Panc1 (cell line): ENCODE measurements around the gene LRMDA. TPM values are rescaled to one million over a fixed set of nuclear protein-coding genes. Genes with fewer than 3 reads are reported as not detected.

ENCODE experiments used
- ATAC-seq: fragments of 200-7000 bp; cut with Tn5 transposase; 2 replicates; pipeline ENCODE4 v1.9.1; 2020; ENCODE audit warnings: mild to moderate bottlenecking, moderate library complexity
- BruUV-seq: library from RNA; stranded (reverse); fragments of 400-500 nt; replicated peaks from 2 replicates; lab custom pipeline; 2021; lab: Mats Ljungman, UMichigan
- CTCF ChIA-PET: fragments of 300-600 bp; sonication (Branson Sonifier 250); formaldehyde crosslinking; loops from one replicate; lab custom pipeline; 2022; ENCODE audit warnings: antibody characterized with exemption; lab: Charles Lee
- POLR2A ChIA-PET: fragments of 300-600 bp; sonication (Branson Sonifier 250); formaldehyde crosslinking; loops from one replicate; lab custom pipeline; 2022; ENCODE audit warnings: antibody characterized with exemption; lab: Charles Lee
- DNase-seq: peaks from one replicate; pipeline ENCODE4 v3.0.0-alpha.2; 2010; ENCODE audit warnings: low read depth, low spot score
- H3K27ac ChIP-seq: 2 replicates; pipeline ENCODE4 v1.5.1; 2011; ENCODE audit warnings: mild to moderate bottlenecking, low read length, inconsistent platforms
- H3K27me3 ChIP-seq: fragments of 200-500 bp; sonication (Bioruptor generic); 2 replicates; pipeline ENCODE4 v1.6.0; 2014; ENCODE audit warnings: low read length, inconsistent platforms; ENCODE audit not compliant: control insufficient read depth, insufficient read depth
- H3K36me3 ChIP-seq: fragments of 200-500 bp; sonication (Bioruptor generic); 2 replicates; pipeline ENCODE4 v1.5.1; 2014; ENCODE audit warnings: inconsistent platforms, mild to moderate bottlenecking, low read length, moderate library complexity; ENCODE audit not compliant: control insufficient read depth, insufficient read depth
- H3K4me1 ChIP-seq: 2 replicates; pipeline ENCODE4 v1.5.1; 2011; ENCODE audit warnings: inconsistent platforms, mild to moderate bottlenecking, low read length, moderate library complexity; ENCODE audit not compliant: control insufficient read depth, insufficient read depth
- H3K4me3 ChIP-seq, 2 experiments: 2 replicates each; pipeline ENCODE4 v1.5.1; 2011 to 2012; ENCODE audit warnings: low read depth in 2 of 2, low read length in 2 of 2, mild to moderate bottlenecking in 2 of 2, inconsistent platforms in 1 of 2, moderate library complexity in 1 of 2
- H3K9me3 ChIP-seq: fragments of 200-500 bp; sonication (Bioruptor generic); 2 replicates; pipeline ENCODE4 v1.5.1; 2014; ENCODE audit warnings: low read depth, mild to moderate bottlenecking, inconsistent platforms, low read length, moderate library complexity; ENCODE audit not compliant: control insufficient read depth, insufficient read depth
- POLR2AphosphoS5 ChIP-seq: IDR thresholded peaks from 2 replicates; pipeline ENCODE4 v1.6.1; 2012; ENCODE audit warnings: mild to moderate bottlenecking, low read depth, low read length, moderate library complexity
- SIN3A ChIP-seq: IDR thresholded peaks from 2 replicates; pipeline ENCODE4 v1.6.1; 2012; ENCODE audit warnings: low read depth, mild to moderate bottlenecking, low read length, moderate library complexity, borderline replicate concordance; ENCODE audit not compliant: insufficient read depth
- TCF7L2 ChIP-seq: IDR thresholded peaks from 2 replicates; pipeline ENCODE4 v1.6.1; 2011; ENCODE audit warnings: mild to moderate bottlenecking, low read depth, low read length, inconsistent platforms
- in situ Hi-C: cut with HindIII; loops from 2 replicates; pipeline ENCODE4 v1.10.0; 2016; ENCODE audit warnings: low sequenced_read_pairs, low pct_unique_long_range_greater_than_20kb
- intact Hi-C: fragments of 100-400 bp; cut with micrococcal nuclease; formaldehyde crosslinking; loops from one replicate; pipeline ENCODE4 v1.10.0; 2022; ENCODE audit not compliant: unreplicated experiment
- total RNA-seq: library from RNA; stranded (reverse); gene quantifications from one replicate; pipeline ENCODE4 v1.2.1, GENCODE V29; 2021; ENCODE audit not compliant: unreplicated experiment
- TF ChIP-seq, protein P1 (sequence below), 2 experiments: IDR thresholded peaks; 2 replicates each; pipeline ENCODE4 v1.6.1; 2011 to 2012; ENCODE audit warnings: low read depth in 2 of 2, control low read depth in 1 of 2, low read length in 1 of 2, mild to moderate bottlenecking in 1 of 2, moderate library complexity in 1 of 2; ENCODE audit not compliant: insufficient read depth in 1 of 2
- TF ChIP-seq, protein P2 (sequence below): fragments of 450-650 bp; IDR thresholded peaks from 2 replicates; pipeline ENCODE4 v1.5.1; 2017; ENCODE audit warnings: mild to moderate bottlenecking

Gene LRMDA
- total RNA-seq, 1 experiment from 2014 or later: 1.2 TPM

DNA sequence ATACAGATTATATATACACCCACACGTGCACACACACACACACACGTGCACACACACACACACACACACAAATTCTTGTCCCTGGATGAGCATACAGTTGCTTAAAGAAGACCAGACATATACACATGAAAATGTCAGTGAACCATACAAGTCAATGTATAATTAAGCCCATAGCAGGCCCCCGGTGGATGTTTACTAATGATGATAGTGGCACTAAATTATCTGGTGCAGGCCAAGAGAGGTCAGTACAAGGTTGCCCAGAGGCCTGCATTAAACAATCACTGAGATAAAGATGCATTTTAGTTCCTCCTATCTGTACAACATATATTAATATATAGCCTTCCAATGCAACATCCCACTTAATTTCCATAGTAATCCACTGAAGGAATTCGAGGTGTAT lies 860.5 kb downstream of the LRMDA start:
- Histone ChIP-seq H3K4me1 (no peaks in the 10 kb centered on the region), H3K36me3 (no peaks in the 10 kb centered on the region), H3K27me3 (peaks cover 6% of the 10 kb centered on the region; the same call in 1 of the 2 replicates), H3K27ac (no peak overlapping the region), H3K9me3 (no peaks in the 10 kb centered on the region), H3K4me3 (no peak overlapping the region)
- no TSS peak for BruUV-seq
- TF ChIP-seq, protein P1, sequence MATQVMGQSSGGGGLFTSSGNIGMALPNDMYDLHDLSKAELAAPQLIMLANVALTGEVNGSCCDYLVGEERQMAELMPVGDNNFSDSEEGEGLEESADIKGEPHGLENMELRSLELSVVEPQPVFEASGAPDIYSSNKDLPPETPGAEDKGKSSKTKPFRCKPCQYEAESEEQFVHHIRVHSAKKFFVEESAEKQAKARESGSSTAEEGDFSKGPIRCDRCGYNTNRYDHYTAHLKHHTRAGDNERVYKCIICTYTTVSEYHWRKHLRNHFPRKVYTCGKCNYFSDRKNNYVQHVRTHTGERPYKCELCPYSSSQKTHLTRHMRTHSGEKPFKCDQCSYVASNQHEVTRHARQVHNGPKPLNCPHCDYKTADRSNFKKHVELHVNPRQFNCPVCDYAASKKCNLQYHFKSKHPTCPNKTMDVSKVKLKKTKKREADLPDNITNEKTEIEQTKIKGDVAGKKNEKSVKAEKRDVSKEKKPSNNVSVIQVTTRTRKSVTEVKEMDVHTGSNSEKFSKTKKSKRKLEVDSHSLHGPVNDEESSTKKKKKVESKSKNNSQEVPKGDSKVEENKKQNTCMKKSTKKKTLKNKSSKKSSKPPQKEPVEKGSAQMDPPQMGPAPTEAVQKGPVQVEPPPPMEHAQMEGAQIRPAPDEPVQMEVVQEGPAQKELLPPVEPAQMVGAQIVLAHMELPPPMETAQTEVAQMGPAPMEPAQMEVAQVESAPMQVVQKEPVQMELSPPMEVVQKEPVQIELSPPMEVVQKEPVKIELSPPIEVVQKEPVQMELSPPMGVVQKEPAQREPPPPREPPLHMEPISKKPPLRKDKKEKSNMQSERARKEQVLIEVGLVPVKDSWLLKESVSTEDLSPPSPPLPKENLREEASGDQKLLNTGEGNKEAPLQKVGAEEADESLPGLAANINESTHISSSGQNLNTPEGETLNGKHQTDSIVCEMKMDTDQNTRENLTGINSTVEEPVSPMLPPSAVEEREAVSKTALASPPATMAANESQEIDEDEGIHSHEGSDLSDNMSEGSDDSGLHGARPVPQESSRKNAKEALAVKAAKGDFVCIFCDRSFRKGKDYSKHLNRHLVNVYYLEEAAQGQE (IDR thresholded peaks at IDR 0.05; ENCODE audit: insufficient read depth in 1 of 2, low read depth in 2 of 2, low read length in 1 of 2): no peak
- TF ChIP-seq TCF7L2: no peak
- TF ChIP-seq POLR2AphosphoS5: no peak
- ATAC-seq (no peak), DNase-seq (no peak)
- ChIA-PET CTCF (no interaction called here), POLR2A (no interaction called here)
- in situ Hi-C loops (no loop called here), intact Hi-C loops (no loop called here)

DNA sequence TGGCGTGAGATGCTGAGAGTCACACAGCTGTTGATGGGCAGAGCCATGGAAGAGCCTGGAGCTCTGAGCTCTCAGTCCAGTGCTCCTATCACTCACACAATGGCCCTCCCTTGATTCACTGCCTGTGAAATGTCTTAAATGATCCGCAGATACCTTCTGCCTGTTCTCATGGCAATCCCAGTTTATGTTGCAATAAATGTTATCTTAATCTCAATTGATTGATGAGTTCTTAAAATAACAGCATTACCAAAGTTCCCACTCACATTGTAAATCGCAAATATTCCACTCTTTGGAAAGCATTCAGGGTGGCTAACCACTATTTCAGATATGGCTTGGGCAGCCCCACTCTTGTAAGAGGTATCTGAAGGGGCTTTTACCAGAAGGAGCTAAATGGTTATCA lies 865.5 kb downstream of the LRMDA start:
- no TSS peak for BruUV-seq
- ChIA-PET CTCF (no interaction called here), POLR2A (no interaction called here)
- peaks cover 10% of the 10 kb centered on the region; the same call in 1 of the 2 replicates for H3K27me3 ChIP-seq
- no peak overlapping the region for H3K27ac ChIP-seq
- no peaks in the 10 kb centered on the region for H3K4me1 ChIP-seq
- intact Hi-C loops: no loop called here
- ATAC-seq: no peak
- H3K36me3 ChIP-seq: no peaks in the 10 kb centered on the region
- TF ChIP-seq TCF7L2 (no peak), POLR2AphosphoS5 (no peak), SIN3A (no peak)
- TF ChIP-seq, protein P1 (IDR thresholded peaks at IDR 0.05; ENCODE audit: insufficient read depth in 1 of 2, low read depth in 2 of 2, low read length in 1 of 2): no peak
- TF ChIP-seq, protein P2, sequence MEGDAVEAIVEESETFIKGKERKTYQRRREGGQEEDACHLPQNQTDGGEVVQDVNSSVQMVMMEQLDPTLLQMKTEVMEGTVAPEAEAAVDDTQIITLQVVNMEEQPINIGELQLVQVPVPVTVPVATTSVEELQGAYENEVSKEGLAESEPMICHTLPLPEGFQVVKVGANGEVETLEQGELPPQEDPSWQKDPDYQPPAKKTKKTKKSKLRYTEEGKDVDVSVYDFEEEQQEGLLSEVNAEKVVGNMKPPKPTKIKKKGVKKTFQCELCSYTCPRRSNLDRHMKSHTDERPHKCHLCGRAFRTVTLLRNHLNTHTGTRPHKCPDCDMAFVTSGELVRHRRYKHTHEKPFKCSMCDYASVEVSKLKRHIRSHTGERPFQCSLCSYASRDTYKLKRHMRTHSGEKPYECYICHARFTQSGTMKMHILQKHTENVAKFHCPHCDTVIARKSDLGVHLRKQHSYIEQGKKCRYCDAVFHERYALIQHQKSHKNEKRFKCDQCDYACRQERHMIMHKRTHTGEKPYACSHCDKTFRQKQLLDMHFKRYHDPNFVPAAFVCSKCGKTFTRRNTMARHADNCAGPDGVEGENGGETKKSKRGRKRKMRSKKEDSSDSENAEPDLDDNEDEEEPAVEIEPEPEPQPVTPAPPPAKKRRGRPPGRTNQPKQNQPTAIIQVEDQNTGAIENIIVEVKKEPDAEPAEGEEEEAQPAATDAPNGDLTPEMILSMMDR: no peak
- in situ Hi-C loops: no loop called here
- DNase-seq: no peak
- no peaks in the 10 kb centered on the region for H3K9me3 ChIP-seq
- H3K4me3 ChIP-seq: no peak overlapping the region
